AML-193 (cell line): ENCODE results near the gene ADCY7.

Experiments
- DNase-seq, 2 experiments: peaks; one replicate each; lab custom pipeline; 2025; lab: John Stamatoyannopoulos, UW

Gene ADCY7

GRCh38 chr16:50313596-50314478 is 47.5 kb downstream of the ADCY7 start:
- DNase-seq: peak; percentile 37 to 45

GRCh38 chr16:50314665-50315064 is 48.3 kb downstream of the ADCY7 start:
- DNase-seq: no peak

- DNase-seq: no peak
Measured at GRCh38 chr16:50315346-50315997, 49.1 kb downstream of the ADCY7 start.

- no peak for DNase-seq
Measured at GRCh38 chr16:50316102-50316847, 49.9 kb downstream of the ADCY7 start.

GRCh38 chr16:50316848-50317630 is 50.7 kb downstream of the ADCY7 start:
- DNase-seq: no peak

- no peak for DNase-seq
Measured at GRCh38 chr16:50318796-50319578, 52.6 kb downstream of the ADCY7 start.

- no peak for DNase-seq
Measured at GRCh38 chr16:50320310-50320709, 54.0 kb downstream of the ADCY7 start.

- no peak for DNase-seq
Measured at GRCh38 chr16:50322333-50322732, 56.0 kb downstream of the ADCY7 start.

GRCh38 chr16:50323335-50324011 is 57.1 kb downstream of the ADCY7 start:
- peak; percentile 32 to 38 for DNase-seq

GRCh38 chr16:50324345-50324744 is 58.0 kb downstream of the ADCY7 start:
- DNase-seq: no peak

- DNase-seq: no peak
Measured at GRCh38 chr16:50326264-50326663, 59.9 kb downstream of the ADCY7 start.

GRCh38 chr16:50326835-50327465 is 60.6 kb downstream of the ADCY7 start:
- peak; percentile 15 to 27 for DNase-seq

- no peak for DNase-seq
Measured at GRCh38 chr16:50329446-50330189, 63.3 kb downstream of the ADCY7 start.

- DNase-seq: no peak
Measured at GRCh38 chr16:50331570-50331969, 65.2 kb downstream of the ADCY7 start.

GRCh38 chr16:50332599-50332998 is 66.2 kb downstream of the ADCY7 start:
- DNase-seq: no peak

GRCh38 chr16:50334106-50334975 is 68.0 kb downstream of the ADCY7 start:
- DNase-seq: no peak

GRCh38 chr16:50335196-50335958 is 69.0 kb downstream of the ADCY7 start:
- no peak for DNase-seq
